ENCODE data around the gene ABHD4. TPM values are rescaled to one million over a fixed set of nuclear protein-coding genes. Genes with fewer than 3 reads are reported as not detected.
"Not testable (repeated sequence)": the region's sequence is repeated elsewhere in the genome, so short reads cannot be mapped to it uniquely, and the experiment has no call there.

Gene ABHD4
- total and polyA plus RNA-seq, 2 of the 4 experiments (the other 2 are of a cell fraction), result 5.0 to 22.0 TPM

DNA sequence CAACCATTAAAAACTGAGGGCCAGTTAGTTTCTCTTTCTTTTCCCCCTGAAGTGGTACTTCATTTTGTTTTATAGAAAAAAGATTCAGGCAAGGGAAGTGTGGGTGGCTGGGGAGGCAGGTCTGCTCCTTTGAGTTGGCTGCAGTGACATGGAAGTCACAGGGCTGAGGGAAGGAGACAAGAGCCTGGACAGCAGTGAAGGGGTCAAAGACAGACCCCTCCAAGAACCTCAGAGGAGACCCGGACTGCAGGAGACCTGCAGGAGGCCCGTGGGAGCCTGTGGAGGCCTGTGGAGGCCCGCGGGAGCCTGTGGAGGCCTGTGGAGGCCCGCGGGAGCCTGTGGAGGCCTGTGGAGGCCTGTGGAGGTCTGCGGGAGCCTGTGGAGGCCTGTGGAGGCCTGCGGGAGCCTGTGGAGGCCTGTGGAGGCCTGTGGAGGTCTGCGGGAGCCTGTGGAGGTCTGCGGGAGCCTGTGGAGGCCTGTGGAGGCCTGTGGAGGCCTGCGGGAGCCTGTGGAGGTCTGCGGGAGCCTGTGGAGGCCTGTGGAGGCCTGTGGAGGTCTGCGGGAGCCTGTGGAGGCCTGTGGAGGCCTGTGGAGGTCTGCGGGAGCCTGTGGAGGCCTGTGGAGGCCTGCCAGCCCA lies 44.1 kb upstream of the ABHD4 start:
- POLR2A ChIA-PET (ENCODE audit: unreplicated experiment); H2AFZ ChIP-seq (replicated peaks; ENCODE audit: low read length, poor library complexity); H3K9ac ChIP-seq (ENCODE audit: low read depth, low read length); H3K27me3 ChIP-seq (ENCODE audit: control insufficient read depth, insufficient read depth, low read length); H3K18ac ChIP-seq (ENCODE audit: low read depth, low read length); H2AK5ac ChIP-seq (ENCODE audit: low read depth, low read length); H3K9me3 ChIP-seq (ENCODE audit: control insufficient read depth, insufficient read depth, low read length); H3K14ac ChIP-seq (replicated peaks; ENCODE audit: low read depth, low read length); H4K20me1 ChIP-seq (ENCODE audit: insufficient read depth, low read length); ATAC-seq (ENCODE audit: low read depth); H2BK5ac ChIP-seq (ENCODE audit: low read depth, low read length, poor library complexity, severe bottlenecking); H3K27ac ChIP-seq (ENCODE audit: insufficient read depth, low read length); H3K4ac ChIP-seq (ENCODE audit: low read depth, low read length); H3K79me1 ChIP-seq (ENCODE audit: low read depth in 1 of 2, low read length in 2 of 2); CTCF ChIA-PET; H3K23ac ChIP-seq (ENCODE audit: low read depth, low read length); H4K8ac ChIP-seq (ENCODE audit: low read depth in 2 of 2, low read length in 2 of 2); H3K36me3 ChIP-seq (ENCODE audit: control insufficient read depth, insufficient read depth, low read length); H2BK120ac ChIP-seq (ENCODE audit: low read depth, low read length); H2AK9ac ChIP-seq (replicated peaks; ENCODE audit: low read depth, low read length, poor library complexity); H3K4me3 ChIP-seq (ENCODE audit: insufficient read depth, low read depth, low read length); H2BK15ac ChIP-seq (ENCODE audit: low read depth, low read length); H3K4me2 ChIP-seq (ENCODE audit: low read depth, low read length); BruUV-seq (replicated peaks); H2BK20ac ChIP-seq (ENCODE audit: low read depth, low read length); H4K91ac ChIP-seq (ENCODE audit: insufficient read depth, low read depth, low read length); H4K5ac ChIP-seq (ENCODE audit: low read depth, low read length); dilution Hi-C loops (cut with HindIII; ENCODE audit: low sequenced_read_pairs, unreplicated experiment); DNase-seq; H3K56ac ChIP-seq (ENCODE audit: extremely low read depth, insufficient read depth, low read length): not testable (repeated sequence)
- WGBS, 2 experiments (ENCODE audit: extremely low coverage in 2 of 2, insufficient read length in 1 of 2), result no CpG with 5 or more reads among the region's 14 CpGs
- intact Hi-C loops (cut with micrococcal nuclease), result loop anchor here (10.0 kb wide), 2 partner anchors 239 to 751 kb away; partner anchors contain the start of genes BCL2L2 and PPP1R3E
- in situ Hi-C loops (cut with MboI; ENCODE audit: low sequenced_read_pairs), result loop anchor here (10.0 kb wide), 2 partner anchors 211 to 511 kb away; partner anchors contain the start of gene OXA1L
- H3K9me1 ChIP-seq (ENCODE audit: insufficient read depth, low read length), result peaks cover 24% of the 10 kb centered on the region
- peaks cover 26% of the 10 kb centered on the region for H3K4me1 ChIP-seq (ENCODE audit: control insufficient read depth, insufficient read depth, low read length)
